ENCODE results near the gene FAM222A.

FAM222A gene

DNA sequence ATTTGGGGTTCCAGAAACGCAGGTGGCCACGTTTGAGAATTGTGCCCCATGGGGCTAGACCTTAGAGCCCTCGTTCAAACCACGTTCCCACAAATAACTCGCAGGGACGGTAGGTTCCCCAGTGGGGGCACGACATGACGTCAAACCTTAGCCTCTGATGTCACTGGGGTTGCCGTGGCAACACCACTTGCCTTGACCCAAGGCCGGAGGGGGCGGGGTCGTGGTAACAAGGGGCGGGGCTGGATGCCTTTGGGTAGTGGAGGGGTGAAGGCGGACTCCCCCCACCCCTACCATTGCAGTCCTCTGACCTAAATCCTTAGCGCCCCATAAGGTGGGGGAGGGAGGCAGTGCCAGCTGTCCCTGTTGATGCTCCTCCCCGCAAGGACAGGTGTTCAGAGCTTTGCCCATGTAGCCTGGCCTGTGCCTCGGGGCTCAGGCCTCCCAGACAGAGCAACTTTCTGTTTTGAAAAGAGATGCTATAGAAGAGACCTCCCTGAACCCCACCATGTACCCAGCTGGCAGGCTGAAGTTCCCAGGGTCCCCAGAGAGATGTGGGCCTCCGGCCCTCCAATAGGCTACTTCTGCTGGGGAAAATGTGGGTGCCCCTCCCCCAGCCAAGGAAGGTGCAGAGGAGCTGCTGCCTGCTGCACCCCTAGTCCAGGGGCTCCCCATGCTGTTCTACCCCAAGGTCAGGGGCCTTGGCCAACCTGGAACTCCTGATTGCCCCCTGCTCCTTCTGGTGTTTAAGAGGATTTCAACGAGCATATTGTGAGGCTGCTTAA is 1.9 kb downstream of the FAM222A start:
- peak overlapping the region; percentile 38 for H3K56ac ChIP-seq (ENCODE audit: low read length)
- no peak overlapping the region for H2BK5ac ChIP-seq (ENCODE audit: low read length)
- no peak overlapping the region for H3K4me3 ChIP-seq (ENCODE audit: low read length)
- H3K23ac ChIP-seq (ENCODE audit: low read length): no peak overlapping the region
- peak overlapping the region; percentile 53 for H3K4me2 ChIP-seq (ENCODE audit: low read length)
- no CpG with 5 or more reads among the region's 19 CpGs for WGBS (ENCODE audit: extremely low coverage, insufficient coverage, low lambda C conversion rate)
- H2BK120ac ChIP-seq (ENCODE audit: low read depth, low read length): no peak overlapping the region
- H3K9ac ChIP-seq (ENCODE audit: low read length): no peak overlapping the region
- H2BK15ac ChIP-seq (replicated peaks; ENCODE audit: low read depth): no peak overlapping the region
- no peak overlapping the region for H3K27ac ChIP-seq (ENCODE audit: low read depth, low read length)
- H4K8ac ChIP-seq (ENCODE audit: low read depth, low read length): no peak overlapping the region
- no peaks in the 10 kb centered on the region for H3K36me3 ChIP-seq (ENCODE audit: control insufficient read depth, insufficient read depth, low read length)
- H3K4me1 ChIP-seq (ENCODE audit: control insufficient read depth, low read depth, low read length): peaks cover 18% of the 10 kb centered on the region
- no peak overlapping the region for H4K5ac ChIP-seq (ENCODE audit: low read length)
- no peak for DNase-seq
- H3K79me2 ChIP-seq (ENCODE audit: control insufficient read depth, insufficient read depth, low read length): no peaks in the 10 kb centered on the region
- H3K27me3 ChIP-seq (ENCODE audit: insufficient read depth, low read length, poor library complexity): no peaks in the 10 kb centered on the region
- H3K79me1 ChIP-seq (ENCODE audit: low read length): peaks cover 8% of the 10 kb centered on the region
- no peak overlapping the region for H3K4ac ChIP-seq (ENCODE audit: low read depth, low read length)
- H2AK5ac ChIP-seq (ENCODE audit: low read length): no peak overlapping the region
- no peak overlapping the region for H3K18ac ChIP-seq (ENCODE audit: low read length)

DNA sequence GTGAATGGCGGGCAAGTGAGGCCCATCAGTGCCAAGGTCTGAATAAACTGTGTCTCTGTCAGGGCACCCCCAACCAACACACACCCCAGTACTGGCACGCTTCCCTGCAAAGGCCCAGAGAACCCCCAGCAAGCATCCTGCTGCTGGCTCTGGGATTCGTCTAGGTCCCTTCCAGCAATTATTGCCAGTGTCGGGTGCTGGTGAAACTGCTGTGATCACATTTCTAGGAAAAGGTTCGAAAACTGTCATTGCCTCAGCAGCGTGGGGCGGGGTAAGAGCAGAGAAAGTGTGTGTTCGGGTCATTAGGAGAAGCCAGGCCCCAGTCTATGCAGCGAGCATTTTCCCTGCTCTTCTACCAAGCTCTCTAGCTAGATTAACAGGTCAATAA is 2.5 kb downstream of the FAM222A start:
- H3K79me2 ChIP-seq (ENCODE audit: control insufficient read depth, insufficient read depth, low read length): no peaks in the 10 kb centered on the region
- H3K56ac ChIP-seq (ENCODE audit: low read length): peak overlapping the region; percentile 38
- no peak overlapping the region for H2BK15ac ChIP-seq (replicated peaks; ENCODE audit: low read depth)
- no peaks in the 10 kb centered on the region for H3K36me3 ChIP-seq (ENCODE audit: control insufficient read depth, insufficient read depth, low read length)
- no peak overlapping the region for H2AK5ac ChIP-seq (ENCODE audit: low read length)
- H3K9ac ChIP-seq (ENCODE audit: low read length): no peak overlapping the region
- H3K27ac ChIP-seq (ENCODE audit: low read depth, low read length): no peak overlapping the region
- H2BK120ac ChIP-seq (ENCODE audit: low read depth, low read length): no peak overlapping the region
- no peak overlapping the region for H3K23ac ChIP-seq (ENCODE audit: low read length)
- H4K5ac ChIP-seq (ENCODE audit: low read length): no peak overlapping the region
- H2BK5ac ChIP-seq (ENCODE audit: low read length): no peak overlapping the region
- no peak overlapping the region for H3K4me3 ChIP-seq (ENCODE audit: low read length)
- no peak overlapping the region for H3K18ac ChIP-seq (ENCODE audit: low read length)
- WGBS (ENCODE audit: extremely low coverage, insufficient coverage, low lambda C conversion rate): no CpG with 5 or more reads among the region's 9 CpGs
- H4K8ac ChIP-seq (ENCODE audit: low read depth, low read length): no peak overlapping the region
- peaks cover 18% of the 10 kb centered on the region for H3K4me1 ChIP-seq (ENCODE audit: control insufficient read depth, low read depth, low read length)
- DNase-seq: no peak
- H3K27me3 ChIP-seq (ENCODE audit: insufficient read depth, low read length, poor library complexity): no peaks in the 10 kb centered on the region
- H3K4me2 ChIP-seq (ENCODE audit: low read length): no peak overlapping the region
- peaks cover 8% of the 10 kb centered on the region for H3K79me1 ChIP-seq (ENCODE audit: low read length)
- H3K4ac ChIP-seq (ENCODE audit: low read depth, low read length): no peak overlapping the region

DNA sequence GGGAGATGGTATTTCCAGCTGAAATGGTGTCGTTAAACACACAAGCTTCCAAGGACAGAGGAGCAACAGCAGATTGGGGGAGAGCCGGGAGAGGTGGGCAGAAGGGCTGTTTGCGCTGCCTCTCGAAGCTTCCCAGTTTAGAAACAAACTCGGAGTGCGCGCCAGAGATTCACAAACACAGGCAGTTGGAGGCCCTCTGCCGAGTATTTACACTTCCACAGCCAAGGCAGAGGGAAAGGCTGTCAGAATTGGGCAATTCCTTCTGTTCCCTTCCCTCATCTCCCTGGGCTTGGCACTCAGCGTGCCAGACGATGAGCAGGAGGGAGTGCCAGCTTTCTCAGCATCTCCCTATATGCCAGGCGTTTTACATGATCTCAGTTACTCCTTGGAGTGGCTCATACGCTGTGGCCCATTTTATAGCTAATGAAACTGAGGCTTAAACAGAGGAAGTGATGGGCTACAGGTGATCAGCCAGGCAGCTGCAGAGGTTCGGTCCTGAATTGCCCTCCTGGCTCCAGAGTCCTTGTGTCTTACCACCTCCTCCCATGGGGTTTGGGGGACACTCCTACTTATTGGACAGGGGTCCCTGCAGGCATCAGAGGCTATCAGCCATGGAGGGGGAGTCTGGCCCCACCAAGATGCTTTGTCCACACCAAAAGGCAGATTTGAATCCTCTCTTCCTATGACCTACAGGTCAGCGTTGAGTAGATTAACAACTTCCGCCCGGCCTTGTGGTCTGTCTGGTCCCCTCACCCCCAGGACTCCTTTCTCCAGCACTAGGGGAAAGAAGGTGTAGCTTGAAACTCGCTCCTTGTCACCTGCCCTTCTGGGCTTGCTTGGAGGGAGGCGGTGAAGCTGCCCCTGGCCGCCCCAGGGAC is 3.1 kb downstream of the FAM222A start:
- Histone ChIP-seq H2AK5ac (ENCODE audit: low read length) (no peak overlapping the region), H2BK15ac (replicated peaks; ENCODE audit: low read depth) (no peak overlapping the region), H3K23ac (ENCODE audit: low read length) (no peak overlapping the region), H3K4me2 (ENCODE audit: low read length) (no peak overlapping the region), H3K18ac (ENCODE audit: low read length) (no peak overlapping the region), H3K4ac (ENCODE audit: low read depth, low read length) (no peak overlapping the region), H3K56ac (ENCODE audit: low read length) (peak overlapping the region; percentile 31), H3K79me2 (ENCODE audit: control insufficient read depth, insufficient read depth, low read length) (no peaks in the 10 kb centered on the region), H3K36me3 (ENCODE audit: control insufficient read depth, insufficient read depth, low read length) (no peaks in the 10 kb centered on the region), H4K5ac (ENCODE audit: low read length) (no peak overlapping the region), H3K27me3 (ENCODE audit: insufficient read depth, low read length, poor library complexity) (no peaks in the 10 kb centered on the region), H3K4me1 (ENCODE audit: control insufficient read depth, low read depth, low read length) (peaks cover 16% of the 10 kb centered on the region), H3K27ac (ENCODE audit: low read depth, low read length) (no peak overlapping the region), H3K4me3 (ENCODE audit: low read length) (no peak overlapping the region), H3K79me1 (ENCODE audit: low read length) (peaks cover 8% of the 10 kb centered on the region), H2BK5ac (ENCODE audit: low read length) (no peak overlapping the region), H4K8ac (ENCODE audit: low read depth, low read length) (no peak overlapping the region), H2BK120ac (ENCODE audit: low read depth, low read length) (no peak overlapping the region), H3K9ac (ENCODE audit: low read length) (peak overlapping the region; percentile 8)
- WGBS (ENCODE audit: extremely low coverage, insufficient coverage, low lambda C conversion rate): no CpG with 5 or more reads among the region's 19 CpGs
- DNase-seq: no peak

DNA sequence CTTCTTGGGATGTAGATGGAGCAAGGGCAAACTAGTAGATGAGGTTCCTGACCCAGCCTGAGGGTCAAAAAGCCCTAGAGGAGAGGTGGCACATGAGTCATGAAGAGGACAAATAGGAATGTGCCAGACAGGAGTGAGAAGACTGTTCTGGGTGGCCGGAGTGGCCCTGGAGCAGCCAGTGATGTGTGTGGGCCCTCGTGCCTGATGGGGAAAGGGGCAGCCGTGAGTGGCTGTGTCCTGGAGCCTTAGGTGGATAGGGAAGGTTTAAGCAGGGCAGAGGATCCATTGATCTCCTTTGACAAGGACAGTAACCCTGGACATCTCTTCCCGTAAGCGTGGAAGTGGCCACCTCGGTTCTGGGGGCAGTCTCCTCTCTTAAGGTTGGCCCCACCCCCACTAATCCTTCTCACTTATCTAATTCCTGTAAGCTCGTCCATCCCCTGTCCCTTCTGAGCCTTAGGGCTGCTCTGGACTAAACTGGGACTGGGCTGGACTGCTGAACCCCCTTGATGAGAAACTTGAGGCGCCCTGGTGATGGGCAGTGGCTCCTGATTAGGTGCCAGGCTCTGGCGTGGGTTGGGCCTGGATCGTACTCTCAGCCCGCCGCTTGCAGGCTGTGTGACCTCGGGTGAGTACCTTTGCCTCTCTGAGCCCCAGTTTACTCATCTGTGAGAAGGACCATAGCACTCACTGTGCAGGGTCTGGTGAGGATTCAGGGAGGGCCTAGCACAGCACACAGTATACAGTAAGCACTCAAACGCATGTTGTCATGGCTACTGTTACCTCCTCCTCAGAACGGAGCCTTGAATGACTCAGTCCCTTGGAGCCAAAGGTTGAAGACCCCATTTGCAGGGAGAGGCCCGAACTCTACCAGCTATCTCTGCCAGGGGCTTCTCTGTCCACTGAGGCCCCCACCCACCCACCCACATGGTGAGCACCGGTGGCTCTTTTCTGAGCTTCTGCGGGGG is 4.0 kb downstream of the FAM222A start:
- WGBS (ENCODE audit: extremely low coverage, insufficient coverage, low lambda C conversion rate): no CpG with 5 or more reads among the region's 18 CpGs
- Histone ChIP-seq H3K27me3 (ENCODE audit: insufficient read depth, low read length, poor library complexity) (no peaks in the 10 kb centered on the region), H3K36me3 (ENCODE audit: control insufficient read depth, insufficient read depth, low read length) (no peaks in the 10 kb centered on the region), H3K4ac (ENCODE audit: low read depth, low read length) (no peak overlapping the region), H3K79me1 (ENCODE audit: low read length) (peaks cover 8% of the 10 kb centered on the region), H3K4me2 (ENCODE audit: low read length) (no peak overlapping the region), H2AK5ac (ENCODE audit: low read length) (no peak overlapping the region), H2BK5ac (ENCODE audit: low read length) (no peak overlapping the region), H4K5ac (ENCODE audit: low read length) (no peak overlapping the region), H2BK15ac (replicated peaks; ENCODE audit: low read depth) (no peak overlapping the region), H2BK120ac (ENCODE audit: low read depth, low read length) (no peak overlapping the region), H3K4me3 (ENCODE audit: low read length) (no peak overlapping the region), H3K79me2 (ENCODE audit: control insufficient read depth, insufficient read depth, low read length) (no peaks in the 10 kb centered on the region), H3K4me1 (ENCODE audit: control insufficient read depth, low read depth, low read length) (peaks cover 13% of the 10 kb centered on the region), H4K8ac (ENCODE audit: low read depth, low read length) (no peak overlapping the region), H3K56ac (ENCODE audit: low read length) (peak overlapping the region; percentile 31), H3K9ac (ENCODE audit: low read length) (peak overlapping the region; percentile 11), H3K27ac (ENCODE audit: low read depth, low read length) (no peak overlapping the region), H3K18ac (ENCODE audit: low read length) (peak overlapping the region; percentile 7), H3K23ac (ENCODE audit: low read length) (no peak overlapping the region)
- DNase-seq: peak; percentile 57

DNA sequence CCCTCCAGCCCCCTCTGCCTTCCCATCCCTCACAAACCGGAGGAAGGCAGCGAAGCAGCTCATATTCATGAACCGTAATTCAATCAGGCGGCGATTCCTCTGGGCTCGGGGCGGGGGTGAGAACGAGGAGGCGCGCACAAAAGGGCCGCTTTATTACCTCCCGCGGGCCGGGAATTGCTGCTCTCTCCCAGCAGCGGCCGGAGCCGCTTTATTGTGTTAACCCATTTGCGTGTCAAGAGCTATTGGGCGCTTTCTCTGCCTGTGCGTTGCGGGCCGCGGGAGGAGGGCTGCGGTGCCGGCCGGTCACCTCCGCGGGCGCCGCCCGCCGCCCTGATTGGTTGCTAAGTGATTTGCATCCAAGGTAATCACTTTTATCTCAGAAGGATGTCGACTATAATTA is 4.8 kb downstream of the FAM222A start:
- WGBS (ENCODE audit: extremely low coverage, insufficient coverage, low lambda C conversion rate): no CpG with 5 or more reads among the region's 33 CpGs
- Histone ChIP-seq H2BK120ac (ENCODE audit: low read depth, low read length) (no peak overlapping the region), H3K4me2 (ENCODE audit: low read length) (peak overlapping the region; percentile 4), H3K18ac (ENCODE audit: low read length) (no peak overlapping the region), H3K23ac (ENCODE audit: low read length) (no peak overlapping the region), H3K79me2 (ENCODE audit: control insufficient read depth, insufficient read depth, low read length) (no peaks in the 10 kb centered on the region), H2BK15ac (replicated peaks; ENCODE audit: low read depth) (no peak overlapping the region), H3K27me3 (ENCODE audit: insufficient read depth, low read length, poor library complexity) (no peaks in the 10 kb centered on the region), H4K8ac (ENCODE audit: low read depth, low read length) (no peak overlapping the region), H3K4ac (ENCODE audit: low read depth, low read length) (no peak overlapping the region), H3K27ac (ENCODE audit: low read depth, low read length) (no peak overlapping the region), H3K4me3 (ENCODE audit: low read length) (no peak overlapping the region), H2AK5ac (ENCODE audit: low read length) (no peak overlapping the region), H2BK5ac (ENCODE audit: low read length) (no peak overlapping the region), H3K4me1 (ENCODE audit: control insufficient read depth, low read depth, low read length) (peaks cover 13% of the 10 kb centered on the region), H3K9ac (ENCODE audit: low read length) (no peak overlapping the region), H4K5ac (ENCODE audit: low read length) (no peak overlapping the region), H3K56ac (ENCODE audit: low read length) (peak overlapping the region; percentile 30), H3K79me1 (ENCODE audit: low read length) (peaks cover 8% of the 10 kb centered on the region), H3K36me3 (ENCODE audit: control insufficient read depth, insufficient read depth, low read length) (no peaks in the 10 kb centered on the region)
- DNase-seq: peak; percentile 79

All from mesendoderm (in vitro differentiated cells).